GM19238 (cell line): ENCODE data around the gene ADGRD1.
A peak's percentile ranks its signal among the peaks of the same experiment; 100 is the strongest.

Source experiments
- DNase-seq: peaks from one replicate; pipeline ENCODE4 v3.0.0; 2011; ENCODE audit warnings: low spot score; ENCODE audit not compliant: insufficient read length

Gene ADGRD1

DNA sequence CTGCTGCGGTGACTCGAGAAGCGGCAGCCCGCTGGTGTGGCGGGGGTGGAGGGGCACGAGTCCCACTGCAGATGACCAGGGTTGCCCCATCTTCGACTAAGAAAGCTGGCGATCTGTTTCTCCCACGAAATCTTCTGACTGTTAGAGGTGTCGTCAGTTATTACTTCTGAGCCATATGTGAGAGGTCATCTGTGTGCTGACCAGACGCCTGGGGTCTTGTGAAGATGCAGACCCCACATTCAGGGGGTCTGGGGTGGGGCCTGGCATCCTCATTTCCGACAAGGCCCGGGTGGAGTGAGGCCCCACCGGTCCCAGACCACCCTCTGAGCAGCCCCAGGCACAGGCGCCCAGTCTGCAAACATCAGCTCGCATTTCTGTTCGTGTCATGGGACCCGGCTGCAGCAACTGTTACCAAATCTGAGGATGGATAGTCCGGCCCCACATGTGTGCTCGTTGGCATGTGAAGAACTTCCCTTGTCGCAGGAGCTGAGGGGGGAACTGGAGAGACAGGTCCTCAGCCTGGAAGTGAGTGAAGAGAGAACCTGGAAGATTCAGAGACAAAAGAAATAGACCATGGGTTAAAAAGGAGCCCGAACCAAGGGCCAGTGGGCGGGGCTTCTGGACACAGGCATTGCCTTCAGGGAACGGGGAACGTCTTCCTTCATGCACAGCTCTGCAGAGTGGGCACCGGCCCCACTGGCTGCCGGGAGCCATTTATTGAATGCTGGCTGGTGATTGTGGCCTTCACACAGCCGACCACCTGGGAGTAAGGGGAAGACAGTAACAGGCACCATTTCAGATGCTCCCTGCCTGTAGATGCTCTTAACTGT, 135.2 kb downstream of the ADGRD1 start:
- DNase-seq = no peak

DNA sequence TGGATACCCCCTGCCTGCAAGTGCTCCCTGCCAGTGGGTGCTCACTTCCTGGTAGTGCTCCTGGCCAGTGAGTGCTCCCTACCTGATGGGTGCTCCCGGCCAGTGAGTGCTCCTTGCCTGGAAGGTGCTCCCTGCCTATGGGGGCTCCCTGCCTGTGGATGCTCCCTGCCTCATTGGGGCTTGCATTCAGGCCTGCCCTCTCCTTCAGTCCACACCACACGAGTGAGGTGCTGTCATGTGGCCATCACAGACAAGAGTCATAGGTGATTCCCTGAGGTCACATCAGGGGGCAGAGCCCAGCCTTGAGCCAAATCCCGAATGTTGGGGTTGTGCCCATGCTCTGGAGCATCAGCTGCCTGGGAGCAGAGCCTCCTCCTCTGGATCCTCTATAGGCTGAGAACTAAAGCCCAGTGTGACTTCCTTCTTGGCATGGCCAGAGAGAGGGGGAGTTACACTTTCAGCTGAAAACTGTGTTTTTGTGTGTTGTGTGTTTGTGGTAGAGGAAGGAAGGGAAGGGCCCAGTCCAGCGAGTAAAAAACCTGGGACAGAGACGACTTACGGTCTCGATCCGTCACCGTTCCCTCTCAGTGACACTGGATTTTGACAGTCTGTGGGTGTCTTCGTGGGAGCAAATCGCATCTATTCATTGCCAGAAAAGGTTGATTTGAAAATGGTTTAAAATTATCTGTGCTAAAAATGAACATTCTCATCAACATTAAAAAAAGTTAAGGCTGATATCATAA, 136.0 kb downstream of the ADGRD1 start:
- no peak for DNase-seq

DNA sequence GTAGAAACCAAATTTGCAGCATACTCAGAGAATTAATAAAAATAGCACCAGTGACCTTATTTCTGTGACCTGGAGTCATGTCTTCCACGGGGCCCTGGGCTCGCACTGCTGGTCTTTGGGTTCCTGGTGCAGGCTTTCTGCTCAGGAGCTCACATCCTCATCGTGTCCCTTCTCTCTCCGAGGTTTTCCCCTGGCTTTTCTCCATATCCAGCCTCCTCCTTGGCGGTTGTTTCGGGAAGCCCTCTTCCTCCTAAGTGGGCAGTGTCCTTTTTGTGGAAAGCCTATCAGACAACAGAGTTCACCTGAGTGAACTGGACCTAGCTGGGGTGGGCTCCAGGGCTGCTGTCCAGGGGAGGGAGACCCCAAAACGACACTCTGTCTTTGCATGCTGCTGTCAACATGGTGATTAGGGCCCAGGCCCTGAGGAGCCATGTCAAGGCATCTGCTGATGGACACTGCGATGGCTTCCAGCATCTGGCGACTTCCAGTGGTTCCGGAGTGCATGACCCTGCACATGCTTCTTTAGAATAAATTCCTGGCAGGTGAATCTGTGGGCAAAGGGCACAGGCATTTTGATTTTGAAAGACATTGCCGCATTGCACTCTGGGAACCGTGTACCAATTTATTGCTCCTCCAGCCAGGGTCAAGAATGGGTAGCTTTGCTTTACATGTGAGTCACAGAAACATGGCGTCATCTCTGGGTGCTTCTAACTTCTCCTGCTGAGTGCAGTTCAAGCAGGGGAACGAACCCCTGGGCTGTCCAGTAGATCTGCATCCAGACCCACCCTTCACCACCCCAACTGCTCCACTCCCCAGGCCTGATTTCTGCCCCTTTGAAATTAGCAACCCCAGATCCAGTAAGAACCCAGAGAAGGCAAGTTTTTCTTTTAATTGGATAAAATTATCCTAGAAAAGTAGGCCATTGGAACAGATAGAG, 136.8 kb downstream of the ADGRD1 start:
- DNase-seq = no peak

DNA sequence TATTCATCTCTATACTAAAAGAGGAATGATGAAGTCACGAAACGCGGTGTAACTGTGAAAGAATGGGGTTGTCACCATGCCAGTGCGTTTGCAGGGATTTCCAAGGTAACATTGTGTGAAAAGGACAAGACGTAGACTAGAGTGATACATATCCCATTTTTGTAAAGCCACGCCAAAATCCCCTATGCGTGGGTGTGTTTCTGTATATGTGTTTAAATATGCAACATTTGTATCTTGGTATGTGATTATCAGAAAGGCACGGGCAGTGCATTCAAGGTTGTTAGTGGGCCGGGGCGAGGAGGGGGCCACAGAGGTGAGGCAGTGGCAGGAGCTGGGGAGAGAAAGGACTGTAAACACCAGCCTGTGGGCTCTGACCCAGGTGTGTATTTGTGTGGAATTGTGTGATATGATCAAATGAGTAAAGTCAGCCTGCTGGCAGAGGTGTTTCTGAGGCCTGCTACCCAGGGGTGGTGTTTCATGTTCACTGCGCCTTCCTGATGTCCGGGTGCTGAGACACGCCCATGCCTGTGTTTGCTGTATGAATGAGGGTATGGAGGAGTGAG, 137.8 kb downstream of the ADGRD1 start:
- DNase-seq = no peak

DNA sequence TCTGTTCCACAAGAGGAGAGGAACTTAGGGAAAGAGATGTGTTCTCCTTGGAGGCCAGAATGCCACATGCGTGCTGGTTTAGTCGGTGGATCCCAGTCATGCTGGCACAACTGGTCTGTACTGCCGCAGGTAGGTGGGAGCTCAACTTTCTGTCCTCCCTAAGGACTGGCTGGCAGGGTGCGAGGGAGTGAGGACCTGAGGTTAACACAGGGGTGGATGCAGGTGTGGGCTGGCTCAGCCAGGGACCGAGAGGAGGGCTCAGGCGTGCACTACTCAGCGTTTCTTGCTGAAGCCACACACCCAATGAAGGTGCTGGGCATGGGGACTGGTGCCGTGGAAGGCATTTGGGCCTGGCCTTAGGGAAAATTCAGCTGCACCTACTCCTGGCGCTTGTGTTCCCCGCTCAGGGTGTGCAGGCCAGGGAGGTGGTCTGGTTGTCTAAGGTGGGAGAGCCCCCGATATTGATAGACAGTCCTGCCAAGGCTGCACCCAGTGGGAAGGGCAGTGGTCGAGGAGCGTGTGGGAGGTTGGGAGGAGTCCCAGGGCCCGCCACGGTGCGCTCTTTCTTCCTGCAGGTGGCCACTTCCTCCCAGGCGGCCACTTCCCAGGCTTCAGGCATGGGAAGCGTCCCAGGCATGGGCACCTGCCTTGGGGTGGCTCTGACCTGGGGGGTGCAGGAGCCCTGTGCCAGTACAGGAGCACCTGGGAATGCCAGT, 138.4 kb downstream of the ADGRD1 start:
- DNase-seq = no peak

DNA sequence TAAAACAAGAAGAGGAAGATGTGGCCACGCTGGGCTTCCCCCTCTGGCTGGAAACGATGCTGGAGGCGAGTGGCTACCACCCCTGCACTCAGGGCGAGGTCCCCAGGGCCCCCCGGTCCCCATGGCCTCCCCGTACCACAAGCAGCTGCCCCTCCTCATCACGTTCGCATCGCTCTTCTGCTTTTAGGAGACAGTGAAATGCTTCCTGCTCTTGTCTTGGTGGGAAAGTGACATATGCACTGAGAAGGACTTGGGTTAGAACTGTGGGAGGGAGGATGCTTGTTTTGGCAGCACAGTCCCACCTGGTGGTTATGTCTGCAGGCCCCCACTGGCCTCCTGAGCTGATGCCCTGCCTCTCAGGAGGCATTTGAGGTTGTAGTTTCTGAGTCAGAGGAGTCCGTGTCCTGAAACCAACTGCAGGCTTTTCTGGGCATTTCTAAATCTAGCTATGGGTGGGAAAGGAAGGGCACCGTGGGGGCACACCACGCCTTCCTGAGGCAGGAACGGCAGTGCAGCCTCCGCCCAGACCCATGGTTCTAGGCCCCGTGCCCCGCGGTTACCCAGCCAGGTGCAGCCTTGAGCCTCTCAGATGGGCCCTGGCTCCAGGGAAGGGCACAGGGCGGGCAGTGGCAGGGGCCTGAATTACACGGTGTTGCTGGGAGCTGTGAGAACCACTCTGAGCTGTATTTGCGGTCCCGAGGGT, 139.3 kb downstream of the ADGRD1 start:
- peak; percentile 40 for DNase-seq

DNA sequence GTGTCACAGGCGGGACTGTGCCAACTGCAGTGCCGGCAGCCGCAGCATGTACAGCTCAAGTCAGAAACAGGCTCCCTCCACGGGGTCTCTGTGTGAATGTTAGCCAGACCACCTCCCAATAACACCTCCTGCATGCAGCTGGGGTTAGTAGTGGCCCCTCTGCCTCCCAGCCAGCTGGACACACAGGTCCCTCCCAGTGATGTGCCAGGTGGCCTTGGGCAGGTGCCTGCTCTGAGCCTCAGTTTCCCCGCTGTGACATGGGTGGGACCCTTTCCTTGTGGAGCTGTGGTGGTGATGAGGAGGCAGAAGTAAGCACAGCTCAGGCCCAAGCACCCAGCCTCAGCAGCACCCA, 139.9 kb downstream of the ADGRD1 start:
- no peak for DNase-seq

DNA sequence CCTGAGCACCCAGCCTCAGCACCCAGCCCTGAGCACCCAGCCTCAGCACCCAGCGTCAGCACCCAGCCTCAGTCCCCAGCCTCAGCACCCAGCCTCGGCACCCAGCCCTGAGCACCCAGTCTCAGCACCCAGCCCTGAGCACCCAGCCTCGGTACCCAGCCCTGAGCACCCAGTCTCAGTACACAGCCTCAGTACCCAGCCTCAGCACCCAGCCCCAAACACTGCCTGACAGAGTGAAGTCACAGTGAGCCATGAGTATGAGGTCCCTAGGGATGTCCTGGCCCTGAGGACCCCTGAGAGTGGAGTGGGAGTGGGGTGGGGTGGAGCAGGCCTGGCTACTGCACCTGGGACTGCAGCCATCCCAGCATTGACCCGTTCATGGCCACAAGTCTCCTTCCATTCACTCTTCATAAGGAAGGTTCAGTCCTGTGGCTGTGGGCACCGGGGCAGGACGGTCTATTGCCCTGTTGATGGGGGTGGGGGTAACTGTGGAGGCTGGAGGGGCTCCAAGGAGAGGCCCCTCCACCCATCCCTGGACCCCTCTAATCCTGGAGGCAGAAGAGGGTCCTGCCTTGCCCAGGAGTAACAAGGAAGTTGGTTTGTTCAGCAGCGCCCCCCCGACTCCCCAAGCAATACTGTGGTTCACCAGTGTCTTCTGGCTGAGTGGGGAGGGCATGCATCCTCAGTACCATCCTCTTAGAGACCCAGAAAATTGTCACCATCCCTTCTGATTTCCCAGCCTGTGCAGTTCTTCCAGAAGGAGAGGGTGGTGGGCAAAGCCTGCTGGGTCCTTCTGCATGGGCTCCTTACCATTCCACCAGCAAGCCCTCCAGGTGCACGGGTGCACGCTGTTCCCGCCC, 140.5 kb downstream of the ADGRD1 start:
- no peak for DNase-seq

DNA sequence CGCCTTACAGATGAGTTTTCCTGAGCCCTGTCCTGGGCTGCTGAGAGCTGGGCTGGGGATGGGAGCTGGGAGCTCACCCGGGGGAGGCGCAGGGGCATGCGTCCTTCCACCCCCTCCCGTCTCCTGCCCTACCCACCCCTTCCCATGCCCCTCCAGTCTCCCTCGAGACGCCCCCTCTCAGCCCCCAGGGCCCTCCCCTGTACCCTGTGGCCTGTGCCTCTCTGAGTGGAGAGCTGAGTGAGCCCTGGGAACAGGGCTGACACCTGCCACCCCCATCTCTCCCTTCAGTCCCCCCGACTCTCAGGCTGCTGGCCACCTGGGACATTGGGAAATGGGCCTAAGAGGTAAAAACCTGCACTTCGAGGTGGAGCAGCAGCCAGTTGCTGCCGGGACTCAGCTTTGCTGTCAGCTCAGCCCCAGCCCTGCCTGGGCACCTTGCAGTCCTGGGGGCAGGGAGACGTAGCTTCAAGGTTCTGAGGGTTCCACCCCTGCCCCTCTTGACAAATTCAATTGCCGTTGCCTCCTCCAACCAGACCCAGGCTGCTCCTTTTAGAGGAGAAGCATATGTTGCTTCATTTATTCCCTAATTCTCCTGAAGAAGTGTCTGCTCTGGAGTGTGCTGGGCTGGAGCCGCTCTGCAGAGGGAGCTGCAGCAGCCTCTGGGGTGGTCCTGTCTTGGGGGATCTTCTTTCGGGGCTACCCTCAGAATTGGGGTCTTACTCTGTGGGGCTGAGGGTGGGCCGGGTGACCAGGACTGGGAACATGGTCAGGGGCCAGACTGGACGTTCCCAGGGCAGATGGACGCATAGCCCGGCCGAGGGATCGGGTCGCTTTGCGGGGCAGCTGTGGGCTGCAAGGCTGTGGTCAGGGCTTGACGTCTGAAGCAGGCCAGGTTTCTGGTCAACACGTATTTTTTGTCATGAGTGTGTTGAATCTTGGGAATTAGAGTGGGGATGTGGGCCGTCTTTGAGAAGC, 141.4 kb downstream of the ADGRD1 start:
- no peak for DNase-seq

DNA sequence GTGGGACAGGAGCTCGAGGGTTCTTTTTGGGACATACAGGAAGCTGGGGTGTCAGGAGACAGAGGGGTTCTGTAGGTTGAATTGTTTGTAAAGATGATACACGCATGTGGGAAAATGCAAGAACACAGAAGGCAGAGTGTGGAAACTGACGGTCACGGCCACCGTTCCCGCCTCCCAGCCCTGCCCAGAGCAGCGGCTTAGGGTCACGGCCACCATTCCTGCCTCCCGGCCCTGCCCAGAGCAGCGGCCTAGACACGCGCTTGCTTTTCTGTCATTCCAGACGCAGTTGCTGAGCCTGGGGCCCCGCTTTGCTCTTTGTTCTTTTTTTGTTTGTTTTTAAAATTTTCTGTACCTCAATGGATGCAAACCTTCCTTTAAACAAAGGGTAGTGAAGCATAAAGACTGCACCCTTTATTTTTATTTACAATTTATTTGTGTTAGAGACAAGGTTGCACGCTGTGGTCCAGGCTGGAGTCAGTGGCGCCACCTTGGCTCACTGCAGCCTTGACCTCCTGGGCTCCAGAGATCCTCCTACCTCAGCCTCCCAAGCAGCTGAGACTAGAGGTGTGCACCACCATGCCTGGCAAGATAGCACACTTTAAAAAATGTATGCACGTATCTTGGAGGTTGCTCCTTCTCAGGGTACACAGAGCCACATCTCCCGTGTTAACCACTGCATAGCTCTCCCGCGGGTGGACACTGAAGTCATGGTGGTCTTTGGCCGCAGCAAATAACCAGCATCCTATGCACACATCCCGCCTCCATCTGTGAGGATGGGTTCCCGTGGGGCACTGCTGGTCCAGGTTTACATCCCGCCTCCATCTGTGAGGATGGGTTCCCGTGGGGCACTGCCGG, 142.3 kb downstream of the ADGRD1 start:
- DNase-seq = no peak

DNA sequence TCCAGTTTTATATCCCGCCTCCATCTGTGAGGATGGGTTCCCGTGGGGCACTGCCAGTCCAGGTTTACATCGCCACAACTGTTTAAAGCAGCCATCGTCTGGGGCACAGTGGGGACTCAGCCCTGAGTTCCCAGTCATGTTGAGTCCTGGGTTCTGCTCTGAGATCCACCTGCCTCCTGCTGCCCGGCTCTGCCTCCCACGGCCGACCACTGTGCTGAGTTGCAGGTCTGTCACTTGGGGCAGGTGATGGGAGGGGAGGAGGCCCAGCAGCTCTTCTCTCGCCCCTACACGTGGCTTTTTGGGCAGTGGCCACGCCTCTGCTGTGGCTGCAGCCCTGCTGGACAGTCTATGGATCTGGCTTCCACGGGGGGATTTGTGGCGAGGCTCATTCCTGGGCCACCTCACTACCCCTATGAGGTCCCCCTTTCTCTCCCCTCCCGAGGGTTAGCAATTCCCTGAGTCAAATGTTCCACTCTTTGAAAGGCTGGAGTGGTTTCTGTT, 143.0 kb downstream of the ADGRD1 start:
- DNase-seq = no peak

DNA sequence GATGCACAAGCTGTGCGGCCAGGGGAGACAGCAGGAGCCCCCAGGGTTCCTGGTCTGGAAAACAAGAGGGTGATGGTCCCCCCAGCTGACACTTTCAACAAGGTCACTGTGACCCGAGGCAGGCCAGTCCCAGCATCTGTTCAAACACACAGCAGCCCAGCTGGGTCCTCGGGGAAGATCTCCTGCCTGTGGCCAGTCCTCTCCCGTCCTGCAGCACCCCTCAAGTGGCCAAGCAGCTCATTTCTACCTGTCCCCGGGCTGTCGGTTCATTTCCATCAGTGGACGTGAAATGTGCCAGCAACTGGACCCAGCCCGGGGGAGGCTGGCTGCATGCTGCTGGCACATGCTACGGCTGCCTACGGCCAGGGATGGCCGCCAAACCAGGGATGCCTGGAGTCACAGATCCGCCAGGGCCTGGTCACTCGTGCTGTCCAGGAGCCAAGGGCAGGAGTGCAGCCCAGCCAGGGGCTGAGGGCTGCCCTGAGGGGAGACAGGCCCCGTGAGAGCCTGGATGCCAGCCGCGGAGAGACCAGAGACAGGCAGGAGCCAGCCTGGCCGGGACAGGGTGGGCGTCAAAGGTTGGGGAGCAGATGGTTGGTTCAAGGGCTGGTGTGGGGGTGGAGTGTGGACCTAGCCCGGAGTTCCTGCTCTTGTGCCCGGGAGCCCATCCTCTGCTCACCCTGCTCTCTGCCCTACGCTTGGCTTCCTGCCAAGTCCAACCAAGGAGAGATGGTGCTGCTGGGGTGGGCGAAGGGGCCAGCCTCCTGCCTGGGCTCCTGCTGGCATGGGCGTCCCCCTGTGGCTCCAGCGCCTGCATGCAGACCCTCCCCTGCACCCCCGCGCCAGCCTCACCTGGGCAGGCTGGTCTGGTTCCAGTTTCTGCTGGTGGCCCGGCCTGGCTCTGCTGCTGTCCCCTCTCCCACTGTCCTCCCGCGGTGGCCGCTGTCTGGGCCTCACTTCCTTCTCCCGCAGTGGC, 143.8 kb downstream of the ADGRD1 start:
- no peak for DNase-seq

DNA sequence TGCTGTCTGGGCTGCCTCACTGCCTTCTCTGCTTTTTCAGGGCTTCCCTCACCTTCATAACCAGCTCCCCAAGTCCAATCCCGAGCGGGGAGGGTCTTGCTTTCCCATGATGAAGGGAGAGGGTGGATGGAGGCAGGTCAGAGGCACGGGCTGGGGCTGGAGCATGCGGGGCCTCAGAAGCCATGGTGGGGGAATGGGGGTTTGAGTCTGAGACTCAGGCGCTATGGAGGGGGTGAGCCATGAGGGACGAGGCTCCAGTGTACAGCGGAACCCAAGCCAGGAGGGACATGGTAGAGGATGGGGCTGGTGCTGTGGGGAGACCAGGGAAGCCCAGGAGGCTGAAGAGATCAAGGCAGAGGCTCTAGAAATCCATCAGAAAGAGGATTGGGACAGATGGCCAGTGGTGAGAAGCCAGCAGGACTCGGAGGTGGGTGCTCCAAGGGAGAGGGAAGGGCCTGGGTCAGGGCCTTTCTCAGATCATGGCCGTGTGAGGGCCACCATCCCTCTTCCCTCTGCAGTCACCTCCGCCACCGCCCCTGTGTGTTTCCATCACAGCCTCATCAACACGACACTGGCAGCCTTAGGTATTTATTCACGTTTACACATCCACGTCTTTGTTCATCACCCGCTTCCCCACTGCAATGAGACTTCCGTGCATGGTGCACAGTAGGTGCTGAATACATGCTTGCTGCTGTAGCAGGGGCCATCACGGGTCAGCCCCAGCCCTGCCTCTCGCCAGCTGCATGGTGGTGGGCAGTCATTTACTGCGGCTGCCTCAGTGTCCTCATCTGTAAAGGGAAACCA, 144.7 kb downstream of the ADGRD1 start:
- DNase-seq = no peak

DNA sequence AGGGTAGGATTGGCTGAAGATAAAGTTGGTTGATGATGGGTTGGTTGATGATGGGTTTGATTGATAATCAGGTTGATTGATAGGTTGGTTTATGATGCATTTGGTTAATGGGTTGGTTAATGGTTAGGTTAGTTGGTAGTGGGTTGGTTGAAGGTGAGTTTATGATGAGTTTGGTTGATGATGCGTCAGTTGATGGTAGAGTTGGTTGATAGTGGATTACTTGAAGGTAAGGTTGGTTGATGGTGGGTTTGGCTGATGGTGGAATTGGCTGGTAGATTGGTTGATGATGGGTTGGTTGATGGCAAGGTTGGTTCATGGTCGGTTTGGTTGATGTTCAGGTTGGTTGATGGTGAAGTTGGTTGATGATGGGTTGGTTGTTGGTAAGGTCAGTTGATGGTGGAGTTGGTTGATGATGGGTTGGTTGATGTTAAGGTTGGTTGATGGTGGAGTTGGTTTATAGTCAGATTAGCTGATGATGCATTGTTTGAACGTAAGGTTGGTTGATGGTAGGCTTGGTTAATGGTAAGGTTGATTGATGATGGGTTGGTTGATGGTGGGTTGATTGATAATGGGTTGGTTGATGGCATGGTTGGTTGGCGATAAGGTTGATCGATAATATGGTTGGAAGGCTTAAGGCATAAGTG, 146.4 kb downstream of the ADGRD1 start:
- DNase-seq = no peak
